A549 (cell line): ENCODE results near the gene ARID5B. TPM values are rescaled to one million over a fixed set of nuclear protein-coding genes. Genes with fewer than 3 reads are reported as not detected.

ENCODE experiments used
- ATAC-seq, 2 experiments: fragments of 200-7000 bp in 1 of 2; fragments of >200 bp in 1 of 2; cut with Nextera tagmentation in 1 of 2; cut with Tn5 transposase in 1 of 2; 3 replicates each; pipeline versions ENCODE4 v1.8.0 to v1.9.1; 2018 to 2020; ENCODE audit warnings: mild to moderate bottlenecking in 1 of 2, moderate library complexity in 1 of 2
- CTCF ChIA-PET: fragments of 300-600 bp; sonication (Branson Sonifier 250); formaldehyde crosslinking; extraction: SDS; loops from one replicate; lab custom pipeline; 2021; ENCODE audit warnings: antibody characterized with exemption, inconsistent platforms; lab: Yijun Ruan, JAX
- POLR2A ChIA-PET: fragments of 350-600 bp; formaldehyde crosslinking; extraction: SDS; loops from one replicate; lab custom pipeline; 2021; ENCODE audit warnings: antibody characterized with exemption, inconsistent platforms; lab: Yijun Ruan, JAX
- DNase-seq, 2 experiments: peaks; one replicate each; pipeline versions ENCODE4 v3.0.0 to v3.0.0-alpha.2; 2011 to 2016; ENCODE audit warnings: low read depth in 1 of 2, low spot score in 1 of 2
- FAIRE-seq: peaks from 2 replicates; lab custom pipeline; 2011; peaks lifted over from hg19 to GRCh38; lab: Jason Lieb, UNC
- H3K27ac ChIP-seq, 2 experiments: fragments of >200 bp; sonication (Bioruptor Twin); formaldehyde crosslinking; 3 replicates each; pipeline ENCODE4 v1.5.1; 2016 to 2017
- H3K4me1 ChIP-seq: fragments of >200 bp; sonication (Bioruptor Twin); formaldehyde crosslinking; 3 replicates; pipeline ENCODE4 v1.6.1; 2016
- H3K4me2 ChIP-seq: fragments of >200 bp; sonication (Bioruptor Twin); formaldehyde crosslinking; 3 replicates; pipeline ENCODE4 v1.6.1; 2016
- H3K4me3 ChIP-seq: fragments of >200 bp; sonication (Bioruptor Twin); formaldehyde crosslinking; 3 replicates; pipeline ENCODE4 v1.5.1; 2016
- H3K9me3 ChIP-seq: fragments of >200 bp; sonication (Bioruptor Twin); formaldehyde crosslinking; 3 replicates; pipeline ENCODE4 v1.6.1; 2016
- CTCF ChIP-seq: fragments of >200 bp; sonication (Bioruptor Twin); formaldehyde crosslinking; IDR thresholded peaks from 3 replicates; pipeline ENCODE4 v1.5.1; 2016
- E2F6 ChIP-seq: IDR thresholded peaks from 2 replicates; pipeline ENCODE4 v1.6.1; 2012; ENCODE audit warnings: low read depth, borderline replicate concordance
- EHMT2 ChIP-seq: fragments of 200-600 bp; sonication (generic); IDR thresholded peaks from 2 replicates; pipeline ENCODE4 v1.6.1; 2016; ENCODE audit warnings: antibody characterized with exemption, low read depth, mild to moderate bottlenecking, moderate library complexity
- FOSB ChIP-seq: fragments of 250-450 bp; sonication (Bioruptor Pico); IDR thresholded peaks from 2 replicates; pipeline ENCODE4 v1.5.0; 2020; ENCODE audit warnings: mild to moderate bottlenecking, moderate library complexity
- FOSL2 ChIP-seq, 2 experiments: fragments of 450-650 bp in 1 of 2; fragments of >200 bp in 1 of 2; sonication (Bioruptor Twin) in 1 of 2; formaldehyde crosslinking; IDR thresholded peaks; 2 replicates each; pipeline versions ENCODE4 v1.5.0 to v1.6.1; 2016 to 2020; ENCODE audit warnings: mild to moderate bottlenecking in 1 of 2, moderate library complexity in 1 of 2
- GATA3 ChIP-seq: IDR thresholded peaks from 2 replicates; pipeline ENCODE4 v1.6.1; 2012; ENCODE audit warnings: borderline replicate concordance
- HEYL ChIP-seq: fragments of 250-450 bp; sonication (Bioruptor Pico); IDR thresholded peaks from 2 replicates; pipeline ENCODE4 v1.8.0; 2021; ENCODE audit warnings: mild to moderate bottlenecking, moderate library complexity
- HOXA7 ChIP-seq: fragments of 250-450 bp; sonication (Bioruptor Pico); IDR thresholded peaks from 2 replicates; pipeline ENCODE4 v1.5.0; 2020; ENCODE audit warnings: mild to moderate bottlenecking, moderate library complexity
- HOXB13 ChIP-seq: fragments of 250-450 bp; sonication (Bioruptor Pico); IDR thresholded peaks from 2 replicates; pipeline ENCODE4 v1.5.0; 2020; ENCODE audit warnings: low read depth, mild to moderate bottlenecking, moderate library complexity
- HOXB5 ChIP-seq: fragments of 250-450 bp; sonication (Bioruptor Pico); IDR thresholded peaks from 2 replicates; pipeline ENCODE4 v1.5.0; 2020; ENCODE audit warnings: mild to moderate bottlenecking, moderate library complexity
- JUNB ChIP-seq: fragments of >200 bp; sonication (Bioruptor Twin); formaldehyde crosslinking; IDR thresholded peaks from 2 replicates; pipeline ENCODE4 v1.6.1; 2016
- KDM1A ChIP-seq: fragments of 200-600 bp; sonication (generic); IDR thresholded peaks from 2 replicates; pipeline ENCODE4 v1.6.1; 2016; ENCODE audit warnings: low read depth, mild to moderate bottlenecking
- KDM5A ChIP-seq: fragments of 200-600 bp; sonication (generic); IDR thresholded peaks from 2 replicates; pipeline ENCODE4 v1.6.1; 2016; ENCODE audit warnings: antibody characterized with exemption, mild to moderate bottlenecking
- MAFK ChIP-seq: fragments of 450-650 bp; IDR thresholded peaks from 2 replicates; pipeline ENCODE4 v1.6.1; 2014; ENCODE audit not compliant: partially characterized antibody
- MAX ChIP-seq: IDR thresholded peaks from 2 replicates; pipeline ENCODE4 v1.6.1; 2012
- MAZ ChIP-seq: fragments of 150-350 bp; IDR thresholded peaks from 2 replicates; pipeline ENCODE4 v1.6.1; 2014; ENCODE audit warnings: antibody characterized with exemption, low read depth, low read length, borderline replicate concordance
- NPAS2 ChIP-seq: fragments of 250-450 bp; sonication (Bioruptor Pico); IDR thresholded peaks from 2 replicates; pipeline ENCODE4 v1.8.0; 2022; ENCODE audit warnings: mild to moderate bottlenecking, moderate library complexity, borderline replicate concordance
- PHF8 ChIP-seq: fragments of 200-600 bp; sonication (generic); IDR thresholded peaks from 2 replicates; pipeline ENCODE4 v1.6.1; 2016; ENCODE audit warnings: low read depth, mild to moderate bottlenecking, antibody characterized with exemption, moderate library complexity, borderline replicate concordance
- POLR2A ChIP-seq: IDR thresholded peaks from 2 replicates; pipeline ENCODE4 v1.6.1; 2012; ENCODE audit warnings: mild to moderate bottlenecking, low read length
- POLR2AphosphoS2 ChIP-seq: conservative IDR thresholded peaks from 2 replicates; pipeline ENCODE4 v1.6.1; 2012; ENCODE audit warnings: low read length, improper control_type of control experiment, inconsistent platforms
- RFX5 ChIP-seq: fragments of 450-650 bp; IDR thresholded peaks from 2 replicates; pipeline ENCODE4 v1.7.1; 2014; ENCODE audit warnings: antibody characterized with exemption, mild to moderate bottlenecking, moderate library complexity
- SMC3 ChIP-seq: fragments of >200 bp; sonication (Bioruptor Twin); formaldehyde crosslinking; IDR thresholded peaks from 3 replicates; pipeline ENCODE4 v1.6.1; 2018; ENCODE audit warnings: inconsistent platforms
- TP53 ChIP-seq: fragments of 250-450 bp; sonication (Bioruptor Pico); IDR thresholded peaks from 2 replicates; pipeline ENCODE4 v1.5.0; 2021; ENCODE audit warnings: mild to moderate bottlenecking, moderate library complexity
- ZC3H11A ChIP-seq: fragments of 450-650 bp; IDR thresholded peaks from 2 replicates; pipeline ENCODE4 v1.6.1; 2014; ENCODE audit warnings: antibody characterized with exemption, mild to moderate bottlenecking
- ZFP36 ChIP-seq: fragments of 450-650 bp; IDR thresholded peaks from 2 replicates; pipeline ENCODE4 v1.6.1; 2014; ENCODE audit warnings: borderline replicate concordance; ENCODE audit not compliant: partially characterized antibody
- ZSCAN20 ChIP-seq: fragments of 250-450 bp; sonication (Bioruptor Pico); IDR thresholded peaks from 2 replicates; pipeline ENCODE4 v1.8.0; 2022; ENCODE audit warnings: mild to moderate bottlenecking, moderate library complexity
- WGBS: methylation state at CpG from one replicate; pipeline ENCODE4 v1.1.6; 2017; ENCODE audit errors: missing lambda C conversion rate; 5-methylcytosine and 5-hydroxymethylcytosine counted together
- polyA plus RNA-seq, 4 experiments: library from polyadenylated mRNA; depleted of rRNA in 3 of 4; stranded (reverse); fragments of >200 nt; fragmentation: RNase III in 1 of 4; extraction: RNeasy Plus Mini Kit Qiagen cat#74134 plus additional on column Dnase treatment in 1 of 4; gene quantifications; 2 replicates in 3 of 4; 3 replicates in 1 of 4; pipeline ENCODE4 v1.2.3, GENCODE V29; 2011 to 2017

ARID5B gene
- polyA plus RNA-seq, 2 of the 4 experiments (the other 2 are of a cell fraction): 0.75 to 1.6 TPM

DNA sequence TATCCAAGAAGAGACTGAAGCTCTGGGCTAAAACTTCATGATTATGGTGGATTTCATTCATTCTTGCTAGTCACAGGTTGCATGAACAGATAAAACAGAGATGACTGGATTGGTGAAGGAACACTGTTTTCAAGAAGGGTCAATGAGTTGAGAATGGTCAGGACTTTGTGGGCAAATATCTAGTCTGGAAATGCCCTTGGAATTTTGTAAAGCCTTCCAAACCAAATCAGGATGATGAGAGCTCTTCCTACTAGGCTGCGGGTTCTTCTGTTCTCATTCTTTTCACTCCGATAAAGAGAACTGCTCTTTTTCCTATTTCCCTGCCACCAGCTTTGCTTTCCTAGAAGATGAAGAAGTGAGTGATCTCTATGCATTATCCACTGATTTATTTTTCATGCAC lies 171.4 kb downstream of the ARID5B start:
- POLR2A ChIA-PET: no interaction called here
- H3K4me3 ChIP-seq: no peak overlapping the region
- no peaks in the 10 kb centered on the region for H3K9me3 ChIP-seq
- peaks cover 23% of the 10 kb centered on the region for H3K4me1 ChIP-seq
- TF ChIP-seq HEYL (no peak), CTCF (no peak), HOXA7 (CRISPR knock-in tag) (no peak), HOXB5 (CRISPR knock-in tag) (no peak), ZFP36 (no peak), FOSL2 (IDR thresholded peaks at IDR 0.05) (no peak), FOSL2 (CRISPR knock-in tag; IDR thresholded peaks at IDR 0.05) (no peak), GATA3 (no peak), MAFK (no peak), ZC3H11A (no peak), SMC3 (no peak), JUNB (no peak), POLR2A (no peak), KDM1A (no peak), RFX5 (no peak), HOXB13 (CRISPR knock-in tag) (no peak), E2F6 (no peak), PHF8 (no peak), POLR2AphosphoS2 (no peak)
- ATAC-seq (no peak), FAIRE-seq (no peak), DNase-seq (no peak)
- 95% methylated on average over 2 of the region's 2 CpGs for WGBS
- no peak overlapping the region for H3K27ac ChIP-seq
- CTCF ChIA-PET: interaction anchor here (0.9 to 5.2 kb wide), 2 partner anchors 34 to 172 kb away, joined by 5 to 25 read pairs; no protein-coding TSS in a partner anchor
- H3K4me2 ChIP-seq: no peak overlapping the region

DNA sequence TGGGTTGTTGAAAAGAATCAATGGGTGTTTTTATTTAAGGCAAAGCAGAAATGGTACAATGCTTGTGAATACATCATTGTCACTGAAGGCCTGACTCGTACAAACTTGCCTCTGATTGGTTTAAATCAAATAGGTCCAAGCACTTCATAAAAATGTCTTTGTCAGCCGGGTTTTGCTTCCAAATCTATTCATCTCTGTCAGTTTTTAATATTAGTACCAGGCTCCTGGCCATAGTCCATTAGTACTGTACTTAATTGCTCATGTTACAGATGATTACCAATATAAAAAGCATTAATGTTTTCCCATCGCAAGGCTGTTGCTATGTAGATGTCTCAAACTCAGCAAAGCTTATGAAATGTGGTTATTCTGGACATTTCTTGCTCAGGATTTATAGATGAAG lies 171.9 kb downstream of the ARID5B start:
- FAIRE-seq: no peak
- no peak overlapping the region for H3K27ac ChIP-seq
- ChIA-PET CTCF (interaction anchor here (0.9 to 5.2 kb wide), 2 partner anchors 35 to 172 kb away, joined by 5 to 25 read pairs; no protein-coding TSS in a partner anchor), POLR2A (no interaction called here)
- H3K4me2 ChIP-seq: no peak overlapping the region
- H3K4me1 ChIP-seq: peaks cover 24% of the 10 kb centered on the region
- TF ChIP-seq RFX5 (no peak), POLR2A (no peak), KDM5A (no peak), ZSCAN20 (CRISPR knock-in tag) (no peak), FOSB (CRISPR knock-in tag) (no peak), EHMT2 (no peak), GATA3 (no peak), NPAS2 (CRISPR knock-in tag) (no peak), TP53 (CRISPR knock-in tag) (no peak), MAZ (no peak), HOXB13 (CRISPR knock-in tag) (no peak), MAX (no peak)
- no peak overlapping the region for H3K4me3 ChIP-seq
- WGBS: 84% methylated on average over 3 of the region's 3 CpGs
- ATAC-seq: no peak
- no peaks in the 10 kb centered on the region for H3K9me3 ChIP-seq
- DNase-seq: no peak
